Esophagus muscularis mucosa (tissue), 4 donors: ENCODE measurements around the gene PLEKHD1. TPM values are rescaled to one million over a fixed set of nuclear protein-coding genes. Genes with fewer than 3 reads are reported as not detected.

Experiments used
- DNase-seq: peaks from one replicate; pipeline ENCODE4 v3.0.0-alpha.2; 2017; ENCODE audit errors: extremely low spot score
- H3K27ac ChIP-seq, 4 donors: fragments of 200-600 bp; sonication (generic); replicated peaks in 1 of 4; 1 replicate in 3 of 4; 2 replicates in 1 of 4; pipeline ENCODE4 v1.5.1; 2016 to 2019; ENCODE audit warnings: mild to moderate bottlenecking in 1 of 4
- H3K27me3 ChIP-seq, 4 donors: fragments of 200-600 bp; sonication (generic); one replicate each; pipeline versions ENCODE4 v1.5.1 to v1.6.0; 2016 to 2019
- H3K36me3 ChIP-seq, 4 donors: fragments of 200-600 bp; sonication (generic); one replicate each; pipeline ENCODE4 v1.5.1; 2016 to 2019
- H3K4me1 ChIP-seq, 4 donors: fragments of 200-600 bp; sonication (generic); one replicate each; pipeline ENCODE4 v1.5.1; 2016 to 2019
- H3K4me3 ChIP-seq, 4 donors: fragments of 200-600 bp; sonication (generic); 1 replicate in 2 of 4; 2 replicates in 2 of 4; pipeline ENCODE4 v1.5.1; 2016 to 2019; ENCODE audit warnings: mild to moderate bottlenecking in 4 of 4, moderate library complexity in 1 of 4
- H3K9me3 ChIP-seq, 4 donors: fragments of 200-600 bp; sonication (generic); 1 replicate in 3 of 4; 2 replicates in 1 of 4; pipeline ENCODE4 v1.5.1; 2016 to 2019
- EP300 ChIP-seq: sonication (generic); formaldehyde crosslinking; IDR thresholded peaks from one replicate; pipeline ENCODE4 v1.6.1; 2017; ENCODE audit warnings: antibody characterized with exemption
- POLR2A ChIP-seq: fragments of 450-650 bp; IDR thresholded peaks from one replicate; pipeline ENCODE4 v1.6.1; 2017; ENCODE audit warnings: antibody characterized with exemption, moderate library complexity, mild to moderate bottlenecking, low read depth
- POLR2AphosphoS5 ChIP-seq, 2 donors: sonication (generic); formaldehyde crosslinking; IDR thresholded peaks; one replicate each; pipeline ENCODE4 v1.6.1; 2017; ENCODE audit warnings: antibody characterized with exemption in 2 of 2
- WGBS: methylation state at CpG from one replicate; pipeline ENCODE4 v1.1.5; 2018; 5-methylcytosine and 5-hydroxymethylcytosine counted together
- intact Hi-C: fragments of 100-400 bp; cut with DNase I; formaldehyde crosslinking; loops from one replicate; pipeline ENCODE4 v1.15.1; 2023
- total RNA-seq, 4 donors: library from RNA; depleted of rRNA; stranded (reverse); fragments of >200 nt; gene quantifications; one replicate each; pipeline versions ENCODE4 v1.1.0 to v1.2.1, GENCODE V29; 2016
- TF ChIP-seq, protein P1 (sequence below), 3 experiments: fragments of 200-600 bp in 2 of 3; fragments of 450-650 bp in 1 of 3; sonication (generic) in 2 of 3; IDR thresholded peaks; one replicate each; pipeline ENCODE4 v1.5.1; 2017 to 2019; ENCODE audit warnings: antibody characterized with exemption in 3 of 3, mild to moderate bottlenecking in 2 of 3, moderate library complexity in 1 of 3

PLEKHD1 gene
- total RNA-seq, 4 donors from 2014 or later: 0.17 TPM; not detected in 3

DNA sequence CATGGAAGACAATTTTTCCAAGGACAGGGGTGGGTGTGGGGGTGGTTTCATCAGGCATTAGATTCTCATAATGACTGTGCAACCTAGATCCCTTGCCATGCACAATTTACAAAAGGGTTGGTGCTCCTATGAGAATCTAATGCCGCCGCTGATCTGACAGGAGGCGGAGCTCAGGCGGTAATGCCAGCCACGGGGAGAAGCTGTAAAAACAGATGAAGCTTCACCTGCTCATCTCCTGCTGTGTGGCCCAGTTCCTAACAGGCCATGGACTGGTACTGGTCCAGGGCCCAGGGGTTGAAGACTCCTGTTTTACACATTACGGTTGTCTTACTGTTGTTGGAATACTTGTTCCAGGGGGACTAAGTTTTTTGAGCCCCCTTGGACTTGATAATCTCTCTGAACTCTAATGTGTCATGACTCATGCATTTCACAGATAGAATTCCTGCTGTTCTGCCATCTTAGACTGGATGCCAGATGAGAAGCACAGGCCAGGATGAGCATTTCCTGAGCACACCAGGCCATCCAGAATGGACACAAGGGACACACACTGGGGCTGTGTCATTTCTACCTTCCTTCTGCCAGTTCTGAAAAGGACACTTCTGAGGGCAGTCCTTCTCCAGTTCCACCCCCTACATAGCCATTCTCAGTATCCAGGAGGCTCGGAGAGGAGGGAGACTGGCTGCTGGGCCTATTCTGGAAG, 5.8 kb downstream of the PLEKHD1 start:
- DNase-seq: no peak
- H3K36me3 ChIP-seq: no peaks in the 10 kb centered on the region
- intact Hi-C loops: no loop called here
- 78% methylated on average over 5 of the region's 7 CpGs for WGBS
- H3K9me3 ChIP-seq: no peaks in the 10 kb centered on the region
- H3K4me1 ChIP-seq: peaks cover 0 to under 1% (median 0%) of the 10 kb centered on the region in 4 donors
- peaks cover 0 to 35% (median 13%) of the 10 kb centered on the region in 4 donors for H3K27me3 ChIP-seq
- H3K27ac ChIP-seq: no peak overlapping the region
- no peak overlapping the region for H3K4me3 ChIP-seq
- TF ChIP-seq EP300 (no peak), POLR2A (no peak), POLR2AphosphoS5 (IDR thresholded peaks at IDR 0.05) (no peak)
- TF ChIP-seq, protein P1, sequence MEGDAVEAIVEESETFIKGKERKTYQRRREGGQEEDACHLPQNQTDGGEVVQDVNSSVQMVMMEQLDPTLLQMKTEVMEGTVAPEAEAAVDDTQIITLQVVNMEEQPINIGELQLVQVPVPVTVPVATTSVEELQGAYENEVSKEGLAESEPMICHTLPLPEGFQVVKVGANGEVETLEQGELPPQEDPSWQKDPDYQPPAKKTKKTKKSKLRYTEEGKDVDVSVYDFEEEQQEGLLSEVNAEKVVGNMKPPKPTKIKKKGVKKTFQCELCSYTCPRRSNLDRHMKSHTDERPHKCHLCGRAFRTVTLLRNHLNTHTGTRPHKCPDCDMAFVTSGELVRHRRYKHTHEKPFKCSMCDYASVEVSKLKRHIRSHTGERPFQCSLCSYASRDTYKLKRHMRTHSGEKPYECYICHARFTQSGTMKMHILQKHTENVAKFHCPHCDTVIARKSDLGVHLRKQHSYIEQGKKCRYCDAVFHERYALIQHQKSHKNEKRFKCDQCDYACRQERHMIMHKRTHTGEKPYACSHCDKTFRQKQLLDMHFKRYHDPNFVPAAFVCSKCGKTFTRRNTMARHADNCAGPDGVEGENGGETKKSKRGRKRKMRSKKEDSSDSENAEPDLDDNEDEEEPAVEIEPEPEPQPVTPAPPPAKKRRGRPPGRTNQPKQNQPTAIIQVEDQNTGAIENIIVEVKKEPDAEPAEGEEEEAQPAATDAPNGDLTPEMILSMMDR (IDR thresholded peaks at IDR 0.05): no peak

DNA sequence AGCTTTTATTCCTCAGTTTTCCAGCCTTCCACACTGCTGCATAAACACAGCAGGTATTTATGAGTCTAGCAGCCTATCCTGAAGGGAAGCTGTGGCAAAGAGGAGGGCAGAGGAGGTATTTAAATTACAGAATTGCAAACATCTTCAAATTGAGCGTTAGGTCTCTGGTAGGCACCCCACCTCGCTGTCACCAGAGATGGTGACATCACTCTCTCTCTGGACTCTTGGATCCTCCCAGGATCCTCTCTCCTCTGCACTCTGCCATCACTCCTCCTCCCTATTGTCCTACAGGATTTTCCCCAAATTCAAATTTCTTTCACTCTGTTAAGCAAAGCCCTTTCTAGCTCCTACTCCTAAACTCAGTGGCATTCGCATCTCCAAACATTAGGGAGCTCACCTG, 6.7 kb downstream of the PLEKHD1 start:
- H3K36me3 ChIP-seq: no peaks in the 10 kb centered on the region
- H3K4me1 ChIP-seq: no peaks in the 10 kb centered on the region
- TF ChIP-seq, protein P1 (IDR thresholded peaks at IDR 0.05): no peak
- intact Hi-C loops: no loop called here
- whole genome bisulfite sequencing: 85% methylated on average over 3 of the region's 3 CpGs
- no peaks in the 10 kb centered on the region for H3K9me3 ChIP-seq
- H3K27ac ChIP-seq: no peak overlapping the region
- H3K27me3 ChIP-seq: peaks cover 0 to 35% (median 6%) of the 10 kb centered on the region in 4 donors
- DNase-seq: no peak
- no peak overlapping the region for H3K4me3 ChIP-seq

DNA sequence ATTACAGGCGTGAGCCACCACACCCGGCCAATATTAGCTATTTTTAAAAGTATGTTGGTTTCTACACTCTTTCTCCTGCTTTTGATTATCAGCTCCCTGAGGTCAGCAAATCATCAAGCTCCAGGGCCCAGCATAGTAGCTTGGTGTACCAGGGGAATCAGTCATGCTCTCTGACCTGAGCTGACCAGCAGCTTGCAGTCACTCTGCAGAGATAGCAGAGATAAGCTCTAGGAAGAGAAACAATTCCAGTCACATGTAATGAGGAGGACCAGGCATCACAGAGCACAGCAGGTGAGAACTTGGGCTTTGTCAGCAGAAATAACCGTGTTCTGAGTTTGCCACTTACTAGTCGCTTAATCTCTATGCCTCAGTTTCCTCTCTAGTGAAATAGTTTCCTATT, 8.5 kb downstream of the PLEKHD1 start:
- Histone ChIP-seq H3K27me3 (peaks cover 0 to 16% (median 0%) of the 10 kb centered on the region in 4 donors), H3K4me3 (no peak overlapping the region), H3K4me1 (no peaks in the 10 kb centered on the region), H3K36me3 (no peaks in the 10 kb centered on the region), H3K9me3 (no peaks in the 10 kb centered on the region), H3K27ac (no peak overlapping the region)
- intact Hi-C loops: no loop called here
- whole genome bisulfite sequencing: 85% methylated on average over 4 of the region's 4 CpGs
- DNase-seq: no peak
- no peak for TF ChIP-seq POLR2AphosphoS5 (IDR thresholded peaks at IDR 0.05)
- TF ChIP-seq EP300: no peak
- TF ChIP-seq, protein P1 (IDR thresholded peaks at IDR 0.05): no peak
- no peak for TF ChIP-seq POLR2A

DNA sequence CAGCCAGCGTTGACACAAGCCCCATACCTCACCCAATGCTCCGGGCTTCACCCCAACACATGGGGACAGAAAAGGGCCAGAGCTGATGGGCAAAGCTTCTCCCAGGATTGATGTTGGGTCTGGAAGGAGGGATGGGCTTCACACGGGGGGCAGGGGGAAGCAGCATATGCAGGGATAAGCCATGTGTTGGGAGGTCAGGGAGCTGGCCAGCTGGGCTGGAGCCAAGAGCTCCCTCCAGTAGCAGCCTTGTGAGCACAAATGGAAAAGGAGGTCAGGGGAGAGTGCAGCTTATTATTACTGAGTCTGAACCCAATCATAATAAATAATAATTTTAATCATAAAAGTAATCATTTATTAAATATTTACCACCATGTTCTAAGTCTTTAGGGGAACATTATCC, 9.3 kb downstream of the PLEKHD1 start:
- no peak for DNase-seq
- 55% methylated on average over 3 of the region's 3 CpGs for WGBS
- no peaks in the 10 kb centered on the region for H3K4me1 ChIP-seq
- H3K27ac ChIP-seq: no peak overlapping the region
- intact Hi-C loops: no loop called here
- TF ChIP-seq POLR2A (no peak), EP300 (no peak), POLR2AphosphoS5 (IDR thresholded peaks at IDR 0.05) (no peak)
- TF ChIP-seq, protein P1 (IDR thresholded peaks at IDR 0.05): no peak
- H3K36me3 ChIP-seq: no peaks in the 10 kb centered on the region
- H3K27me3 ChIP-seq: peaks cover 0 to 13% (median 0%) of the 10 kb centered on the region in 4 donors
- no peaks in the 10 kb centered on the region for H3K9me3 ChIP-seq
- H3K4me3 ChIP-seq: no peak overlapping the region
